Heart left ventricle (tissue), 16 donors: ENCODE measurements around the gene PPP1R14D. TPM values are rescaled to one million over a fixed set of nuclear protein-coding genes. Genes with fewer than 3 reads are reported as not detected.
A peak's percentile ranks its signal among the peaks of the same experiment; 100 is the strongest.

Source experiments
- ATAC-seq, 4 donors: fragments of 200-7000 bp; cut with Tn5 transposase; one replicate each; pipeline ENCODE4 v1.9.1; 2020 to 2022; ENCODE audit warnings: moderate library complexity in 4 of 4, mild to moderate bottlenecking in 3 of 4, moderate number of reproducible peaks in 1 of 4
- DNase-seq, 5 donors: peaks; one replicate each; pipeline ENCODE4 v3.0.0-alpha.2; 2020
- H3K27ac ChIP-seq, 12 donors: fragments of 200-600 bp; sonication (generic) in 4 of 12; one replicate each; pipeline versions ENCODE4 v1.5.0 to v1.8.0; 2016 to 2022; ENCODE audit warnings: mild to moderate bottlenecking in 2 of 12
- H3K27me3 ChIP-seq, 9 donors: fragments of 200-600 bp; sonication (generic) in 2 of 9; one replicate each; pipeline versions ENCODE4 v1.5.1 to v1.8.0; 2016 to 2022; ENCODE audit warnings: mild to moderate bottlenecking in 3 of 9
- H3K36me3 ChIP-seq, 9 donors: fragments of 200-600 bp; sonication (generic) in 2 of 9; one replicate each; pipeline versions ENCODE4 v1.5.0 to v1.8.0; 2018 to 2022; ENCODE audit warnings: mild to moderate bottlenecking in 2 of 9
- H3K4me1 ChIP-seq, 12 donors: fragments of 200-600 bp; sonication (generic) in 4 of 12; one replicate each; pipeline versions ENCODE4 v1.5.0 to v1.8.0; 2016 to 2022; ENCODE audit warnings: mild to moderate bottlenecking in 3 of 12
- H3K4me3 ChIP-seq, 12 donors: fragments of 200-600 bp; sonication (generic) in 4 of 12; one replicate each; pipeline versions ENCODE4 v1.5.0 to v1.8.0; 2017 to 2022; ENCODE audit warnings: mild to moderate bottlenecking in 9 of 12, moderate library complexity in 4 of 12
- H3K9me3 ChIP-seq, 12 donors: fragments of 200-600 bp; sonication (generic) in 4 of 12; one replicate each; pipeline versions ENCODE4 v1.5.0 to v1.8.0; 2016 to 2022; ENCODE audit warnings: mild to moderate bottlenecking in 1 of 12
- POLR2A ChIP-seq, 2 donors: fragments of 450-650 bp; IDR thresholded peaks; one replicate each; pipeline ENCODE4 v1.6.1; 2017; ENCODE audit warnings: antibody characterized with exemption in 2 of 2, mild to moderate bottlenecking in 2 of 2, moderate library complexity in 2 of 2
- WGBS, 4 donors: extraction: QIAGEN DNeasy Blood & Tissue Kit in 2 of 4; methylation state at CpG; one replicate each; pipeline versions ENCODE4 v1.1.5 to v1.1.7; 2013 to 2018; 5-methylcytosine and 5-hydroxymethylcytosine counted together
- intact Hi-C, 10 donors: fragments of 100-400 bp; cut with DNase I; formaldehyde crosslinking; loops; one replicate each; pipeline versions ENCODE4 v1.11.1 to v1.14.2; 2022
- polyA plus RNA-seq, 2 donors: library from polyadenylated mRNA; stranded (reverse); fragments of 200-250 nt; gene quantifications; one replicate each; pipeline ENCODE4 v1.2.3, GENCODE V29; 2013
- total RNA-seq, 9 donors: library from RNA; depleted of rRNA in 2 of 9; stranded (reverse); fragments of >200 nt in 2 of 9; fragmentation: NEBNext Ultra II Directional in 3 of 9; extraction: Animal tissue kit (Norgen Biotek cat#: 25700) in 3 of 9; gene quantifications; one replicate each; pipeline versions ENCODE4 v1.1.0 to v1.2.4, GENCODE V29; 2016 to 2023
- TF ChIP-seq, protein P1 (sequence below), 12 donors: fragments of 200-600 bp; sonication (generic) in 4 of 12; IDR thresholded peaks; one replicate each; pipeline versions ENCODE4 v1.5.0 to v1.8.0; 2018 to 2022; ENCODE audit warnings: antibody characterized with exemption in 12 of 12, mild to moderate bottlenecking in 5 of 12
- donor health status: ischemic (EF 13 %, LVEDD 7.1; RV severe dilation, severe dysfunction).
- donor health status: healthy with polysubstance abuse.
- donor health status: DM: no; HTN: yes; CAD: no.
- donor health status: DM: no; HTN: no; CAD: no.
- donor health status: ischemic (EF 25% LVEDD 6.9; RV normal size, moderate dysfunction).
- donor health status: ischemic (EF 25% LVEDD 5.7; RV mildly dilated, moderate dysfunction).
- donor health status: healthy.
- donor health status: DM: yes; HTN: yes; CAD: no.
- donor health status: ischemic (EF 35%, LVEDD 5.7; RV mildly dilated, moderate dysfunction).
- donor health status: nonischemic (EF 11% LVEDD 7.7; RV severe dilation, severe dysfunction).
- donor health status: DM: yes; HTN: yes; CAD: no.
- donor health status: PGD.
- donor health status: ischemic (EF 29% LVEDD 5.4; RV normal size, mild dysfunction).
- donor health status: nonischemic (EF 23%, LVEDD 6.1; RV moderate dilation, normal function).

PPP1R14D gene
- total and polyA plus RNA-seq, 11 donors = not detected

DNA sequence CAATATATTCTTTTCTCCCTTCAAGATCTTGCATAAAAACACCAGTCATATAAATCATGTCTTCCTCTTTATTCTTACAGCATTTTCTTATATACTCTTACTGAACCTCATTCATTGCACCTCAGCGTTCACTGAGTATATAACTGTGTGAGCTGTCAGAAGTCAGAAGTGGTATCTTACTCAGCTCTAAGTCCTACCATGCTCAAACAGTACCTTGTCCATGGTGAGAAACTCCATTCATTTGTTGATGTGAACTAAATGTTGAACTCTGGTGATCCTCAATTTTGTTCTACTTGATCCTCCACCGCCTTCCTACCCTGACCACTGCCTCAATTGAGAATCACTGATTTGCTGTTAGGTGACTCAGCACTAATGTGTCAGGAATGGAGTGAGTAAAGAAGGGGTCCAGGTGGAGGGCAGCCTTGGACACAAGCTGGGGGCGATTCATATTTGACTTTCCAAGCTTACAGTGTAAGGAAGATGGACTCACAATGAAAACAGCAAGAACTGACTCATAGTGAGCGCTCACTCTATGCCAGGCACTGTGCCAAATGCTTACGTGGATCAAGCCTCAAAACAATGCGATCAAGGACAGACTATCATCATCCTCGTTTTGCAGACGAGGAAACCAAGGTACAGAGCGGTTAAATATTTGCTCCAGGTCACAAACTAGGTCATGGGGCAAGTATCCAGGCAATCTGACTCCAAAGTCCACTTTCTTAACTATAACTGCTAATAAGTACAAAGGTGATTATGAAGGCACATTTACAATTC is 35.1 kb downstream of the PPP1R14D start:
- ATAC-seq = peak in 3 of 4 donors; percentile 50 to 62 (median 59)
- no peaks in the 10 kb centered on the region for H3K9me3 ChIP-seq

DNA sequence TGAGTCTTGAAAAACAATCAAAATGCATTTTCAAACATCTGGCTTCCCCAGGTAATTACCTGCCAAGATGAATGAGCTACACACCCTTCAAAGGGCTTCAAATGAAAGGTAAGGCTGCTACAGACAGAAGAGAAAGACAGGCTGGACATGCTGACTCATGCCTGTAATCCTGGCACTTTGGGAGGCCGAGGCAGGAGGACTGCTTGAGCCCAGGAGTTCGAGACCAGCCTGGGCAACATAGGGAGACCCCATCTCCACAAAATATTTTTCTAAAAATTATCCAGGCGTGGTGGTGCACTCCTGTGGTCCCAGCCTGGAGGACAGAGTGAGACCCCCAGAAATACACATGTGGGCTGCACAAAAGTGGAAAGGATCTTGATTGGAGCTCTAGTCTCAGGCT is 36.1 kb downstream of the PPP1R14D start:
- Histone ChIP-seq H3K4me1 (peaks cover 0 to 57% (median 12%) of the 10 kb centered on the region in 12 donors), H3K36me3 (peaks cover 0 to 25% (median 15%) of the 10 kb centered on the region in 9 donors), H3K27me3 (no peaks in the 10 kb centered on the region), H3K27ac (no peak overlapping the region), H3K4me3 (no peak overlapping the region), H3K9me3 (no peaks in the 10 kb centered on the region)
- 83 to 100% (median 97%) methylated on average over 3 of the region's 3 CpGs for WGBS, 4 donors
- intact Hi-C loops = no loop called here
- TF ChIP-seq, protein P1, sequence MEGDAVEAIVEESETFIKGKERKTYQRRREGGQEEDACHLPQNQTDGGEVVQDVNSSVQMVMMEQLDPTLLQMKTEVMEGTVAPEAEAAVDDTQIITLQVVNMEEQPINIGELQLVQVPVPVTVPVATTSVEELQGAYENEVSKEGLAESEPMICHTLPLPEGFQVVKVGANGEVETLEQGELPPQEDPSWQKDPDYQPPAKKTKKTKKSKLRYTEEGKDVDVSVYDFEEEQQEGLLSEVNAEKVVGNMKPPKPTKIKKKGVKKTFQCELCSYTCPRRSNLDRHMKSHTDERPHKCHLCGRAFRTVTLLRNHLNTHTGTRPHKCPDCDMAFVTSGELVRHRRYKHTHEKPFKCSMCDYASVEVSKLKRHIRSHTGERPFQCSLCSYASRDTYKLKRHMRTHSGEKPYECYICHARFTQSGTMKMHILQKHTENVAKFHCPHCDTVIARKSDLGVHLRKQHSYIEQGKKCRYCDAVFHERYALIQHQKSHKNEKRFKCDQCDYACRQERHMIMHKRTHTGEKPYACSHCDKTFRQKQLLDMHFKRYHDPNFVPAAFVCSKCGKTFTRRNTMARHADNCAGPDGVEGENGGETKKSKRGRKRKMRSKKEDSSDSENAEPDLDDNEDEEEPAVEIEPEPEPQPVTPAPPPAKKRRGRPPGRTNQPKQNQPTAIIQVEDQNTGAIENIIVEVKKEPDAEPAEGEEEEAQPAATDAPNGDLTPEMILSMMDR (IDR thresholded peaks at IDR 0.05) = no peak
- TF ChIP-seq POLR2A (IDR thresholded peaks at IDR 0.05) = no peak
- no peak for DNase-seq
- ATAC-seq = no peak

More for the DNA sequence above, 35.1 kb downstream of the PPP1R14D start:
- peak in 1 of 5 donors; percentile 48 for DNase-seq
- H3K36me3 ChIP-seq = peaks cover 0 to 28% (median 16%) of the 10 kb centered on the region in 9 donors
- no peak overlapping the region for H3K27ac ChIP-seq
- 62 to 69% (median 65%) methylated on average over 9 of the region's 9 CpGs for WGBS, 4 donors
- peaks cover 0 to 49% (median 7%) of the 10 kb centered on the region in 12 donors for H3K4me1 ChIP-seq
- no peak overlapping the region for H3K4me3 ChIP-seq
- intact Hi-C loops = no loop called here
- TF ChIP-seq POLR2A (IDR thresholded peaks at IDR 0.05) = no peak
- TF ChIP-seq, protein P1 (IDR thresholded peaks at IDR 0.05) = no peak
- H3K27me3 ChIP-seq = no peaks in the 10 kb centered on the region

DNA sequence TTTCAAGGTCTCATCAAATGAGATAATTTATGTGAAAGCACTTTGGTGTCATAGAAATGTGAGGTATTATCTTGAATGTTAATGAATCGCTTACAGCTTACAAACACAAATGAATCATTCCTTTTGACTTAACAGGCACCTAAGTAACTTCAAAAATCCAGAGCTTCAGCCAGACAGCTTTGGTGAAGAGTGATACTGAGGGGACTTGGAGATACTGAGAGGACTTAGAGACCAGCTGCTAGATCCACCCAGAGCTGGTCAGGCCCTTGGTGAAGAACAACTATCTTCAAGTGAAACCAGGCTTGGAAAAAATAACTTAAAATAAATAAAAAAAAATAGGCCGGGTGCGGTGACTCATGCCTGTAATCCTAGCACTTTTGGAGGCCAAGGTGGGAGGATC is 37.8 kb downstream of the PPP1R14D start:
- H3K27ac ChIP-seq = no peak overlapping the region
- peaks cover 0 to 51% (median 13%) of the 10 kb centered on the region in 12 donors for H3K4me1 ChIP-seq
- no peak for TF ChIP-seq POLR2A (IDR thresholded peaks at IDR 0.05)
- DNase-seq (no peak), ATAC-seq (no peak)
- peaks cover 0 to 25% (median 15%) of the 10 kb centered on the region in 9 donors for H3K36me3 ChIP-seq
- no peaks in the 10 kb centered on the region for H3K27me3 ChIP-seq
- intact Hi-C loops = no loop called here
- no peak overlapping the region for H3K4me3 ChIP-seq
- 88 to 96% (median 90%) methylated on average over 3 of the region's 3 CpGs for WGBS, 4 donors
- no peaks in the 10 kb centered on the region for H3K9me3 ChIP-seq

DNA sequence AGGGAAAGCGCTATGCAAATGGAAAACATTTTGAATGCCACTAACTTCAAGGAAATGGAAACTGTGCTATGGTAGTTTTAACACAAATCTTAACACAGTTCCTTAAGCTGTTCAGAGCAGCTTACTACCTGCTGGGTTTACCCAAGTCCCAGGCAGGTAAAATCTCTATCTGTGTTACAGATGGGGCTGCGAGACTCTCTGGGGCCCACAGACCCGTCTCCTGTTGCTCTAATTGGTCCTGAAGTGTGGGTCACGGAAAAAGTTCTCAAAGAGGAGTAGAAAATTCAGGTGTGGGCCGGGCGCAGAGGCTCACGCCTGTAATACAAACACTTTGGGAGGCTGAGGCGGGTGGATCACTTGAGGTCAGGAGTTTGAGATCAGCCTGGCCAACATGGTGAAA is 38.5 kb downstream of the PPP1R14D start:
- no peak overlapping the region for H3K4me3 ChIP-seq
- H3K9me3 ChIP-seq = no peaks in the 10 kb centered on the region
- TF ChIP-seq, protein P1 (IDR thresholded peaks at IDR 0.05) = no peak
- TF ChIP-seq POLR2A (IDR thresholded peaks at IDR 0.05) = no peak
- no peaks in the 10 kb centered on the region for H3K27me3 ChIP-seq
- no peak overlapping the region for H3K27ac ChIP-seq
- no peak for DNase-seq
- peaks cover 0 to 44% (median 14%) of the 10 kb centered on the region in 12 donors for H3K4me1 ChIP-seq
- H3K36me3 ChIP-seq = peaks cover 0 to 25% (median 15%) of the 10 kb centered on the region in 9 donors
- ATAC-seq = no peak
- intact Hi-C loops = no loop called here
- 95 to 99% (median 97%) methylated on average over 8 of the region's 8 CpGs for WGBS, 4 donors
